PC-9 (cell line): ENCODE measurements around the gene LRFN4. TPM values are rescaled to one million over a fixed set of nuclear protein-coding genes. Genes with fewer than 3 reads are reported as not detected.

Source experiments
- BruUV-seq: library from RNA; stranded (reverse); fragments of 400-500 nt; replicated peaks from 2 replicates; lab custom pipeline; 2021; lab: Mats Ljungman, UMichigan
- CTCF ChIA-PET: fragments of 300-600 bp; sonication (Branson Sonifier 250); formaldehyde crosslinking; loops from one replicate; lab custom pipeline; 2022; ENCODE audit warnings: antibody characterized with exemption; lab: Charles Lee
- POLR2A ChIA-PET: fragments of 300-600 bp; sonication (Branson Sonifier 250); formaldehyde crosslinking; loops from one replicate; lab custom pipeline; 2022; ENCODE audit warnings: antibody characterized with exemption; ENCODE audit not compliant: unreplicated experiment; lab: Charles Lee
- DNase-seq, 2 experiments: peaks; one replicate each; pipeline versions ENCODE4 v3.0.0 to v3.0.0-alpha.2; 2015 to 2022; ENCODE audit warnings: mixed read lengths in 1 of 2
- H2AFZ ChIP-seq: fragments of 200-600 bp; sonication (generic); 2 replicates; pipeline ENCODE4 v1.8.1; 2017; ENCODE audit warnings: antibody characterized with exemption
- H3F3A ChIP-seq: fragments of 200-600 bp; sonication (generic); 2 replicates; pipeline ENCODE4 v1.8.1; 2017; ENCODE audit warnings: antibody characterized with exemption, mild to moderate bottlenecking, low read depth; ENCODE audit not compliant: insufficient read depth
- H3K27ac ChIP-seq: fragments of 200-600 bp; sonication (generic); 2 replicates; pipeline ENCODE4 v1.6.1; 2016; ENCODE audit warnings: mixed run types
- H3K27me3 ChIP-seq: fragments of 200-600 bp; sonication (generic); 2 replicates; pipeline ENCODE4 v1.6.1; 2016; ENCODE audit warnings: low read depth, mixed run types; ENCODE audit not compliant: insufficient read depth
- H3K36me3 ChIP-seq: fragments of 200-600 bp; sonication (generic); 2 replicates; pipeline ENCODE4 v1.6.1; 2016; ENCODE audit warnings: low read depth, mixed run types
- H3K4me1 ChIP-seq: fragments of 200-600 bp; sonication (generic); replicated peaks from 2 replicates; pipeline ENCODE4 v1.6.1; 2016; ENCODE audit warnings: mixed run types; ENCODE audit not compliant: insufficient read depth
- H3K4me2 ChIP-seq: fragments of 200-600 bp; sonication (generic); 2 replicates; pipeline ENCODE4 v1.6.1; 2017; ENCODE audit warnings: mixed run types
- H3K4me3 ChIP-seq: fragments of 200-600 bp; sonication (generic); 2 replicates; pipeline ENCODE4 v1.6.1; 2016; ENCODE audit warnings: mixed run types
- H3K79me2 ChIP-seq: fragments of 200-600 bp; sonication (generic); 2 replicates; pipeline ENCODE4 v1.6.1; 2017; ENCODE audit warnings: low read depth, mixed run types
- H3K9me2 ChIP-seq: fragments of 200-600 bp; sonication (generic); 2 replicates; pipeline ENCODE4 v1.8.1; 2017; ENCODE audit warnings: mild to moderate bottlenecking; ENCODE audit not compliant: insufficient read depth
- H3K9me3 ChIP-seq: fragments of 200-600 bp; sonication (generic); 2 replicates; pipeline ENCODE4 v1.8.1; 2016; ENCODE audit warnings: low read depth; ENCODE audit not compliant: insufficient read depth
- H4K20me1 ChIP-seq: fragments of 200-600 bp; sonication (generic); 2 replicates; pipeline ENCODE4 v1.8.1; 2017; ENCODE audit not compliant: insufficient read depth
- EZH2 ChIP-seq: fragments of 200-600 bp; sonication (generic); IDR thresholded peaks from 2 replicates; pipeline ENCODE4 v1.8.0; 2017; ENCODE audit warnings: antibody characterized with exemption, low read depth
- intact Hi-C: fragments of 100-400 bp; cut with micrococcal nuclease; formaldehyde crosslinking; loops from one replicate; pipeline ENCODE4 v1.10.0; 2022; ENCODE audit not compliant: unreplicated experiment
- total RNA-seq: library from RNA; stranded (reverse); gene quantifications from 2 replicates; pipeline ENCODE4 v1.2.3, GENCODE V29; 2021
- TF ChIP-seq, protein P1 (sequence below): fragments of 200-600 bp; sonication (generic); conservative IDR thresholded peaks from 2 replicates; pipeline ENCODE4 v1.6.1; 2017; ENCODE audit warnings: mixed run types, antibody characterized with exemption, mild to moderate bottlenecking, moderate library complexity

The LRFN4 gene
- total RNA-seq, 1 experiment from 2014 or later, result 13.8 TPM

DNA sequence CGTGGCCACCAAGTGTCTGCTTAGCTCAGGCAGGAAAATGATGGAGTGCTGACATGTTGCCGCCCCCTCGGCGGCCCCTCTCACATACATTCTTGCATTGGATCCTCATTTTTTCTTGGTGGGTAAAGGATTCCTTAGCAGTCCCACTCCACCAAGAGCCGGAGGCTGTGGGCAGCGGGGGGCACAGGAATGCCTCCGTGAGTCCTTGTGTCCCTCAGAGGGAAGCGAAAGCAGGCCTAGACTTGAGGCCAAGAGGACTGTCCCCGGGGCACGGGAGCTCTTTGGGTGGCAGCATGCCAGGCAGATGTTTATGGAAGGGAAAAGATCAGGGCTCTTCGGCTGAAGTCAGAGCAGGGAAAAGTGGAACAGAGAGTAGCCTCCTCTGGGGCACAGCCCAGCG lies 21.6 kb downstream of the LRFN4 start:
- intact Hi-C loops, result no loop called here
- Histone ChIP-seq H3K4me2 (no peak overlapping the region), H3F3A (peaks cover 34% of the 10 kb centered on the region), H3K79me2 (no peaks in the 10 kb centered on the region), H4K20me1 (no peaks in the 10 kb centered on the region), H3K27me3 (no peaks in the 10 kb centered on the region), H3K9me3 (no peaks in the 10 kb centered on the region), H2AFZ (no peak overlapping the region), H3K4me1 (peaks cover 48% of the 10 kb centered on the region), H3K4me3 (no peak overlapping the region), H3K27ac (no peak overlapping the region), H3K36me3 (no peaks in the 10 kb centered on the region), H3K9me2 (no peaks in the 10 kb centered on the region)
- BruUV-seq, result no TSS peak
- ChIA-PET CTCF (no interaction called here), POLR2A (interaction anchor here (0.6 kb wide), 1 partner anchor 439 kb away, joined by 5 read pairs; no protein-coding TSS in a partner anchor)
- DNase-seq, result no peak
- TF ChIP-seq, protein P1, sequence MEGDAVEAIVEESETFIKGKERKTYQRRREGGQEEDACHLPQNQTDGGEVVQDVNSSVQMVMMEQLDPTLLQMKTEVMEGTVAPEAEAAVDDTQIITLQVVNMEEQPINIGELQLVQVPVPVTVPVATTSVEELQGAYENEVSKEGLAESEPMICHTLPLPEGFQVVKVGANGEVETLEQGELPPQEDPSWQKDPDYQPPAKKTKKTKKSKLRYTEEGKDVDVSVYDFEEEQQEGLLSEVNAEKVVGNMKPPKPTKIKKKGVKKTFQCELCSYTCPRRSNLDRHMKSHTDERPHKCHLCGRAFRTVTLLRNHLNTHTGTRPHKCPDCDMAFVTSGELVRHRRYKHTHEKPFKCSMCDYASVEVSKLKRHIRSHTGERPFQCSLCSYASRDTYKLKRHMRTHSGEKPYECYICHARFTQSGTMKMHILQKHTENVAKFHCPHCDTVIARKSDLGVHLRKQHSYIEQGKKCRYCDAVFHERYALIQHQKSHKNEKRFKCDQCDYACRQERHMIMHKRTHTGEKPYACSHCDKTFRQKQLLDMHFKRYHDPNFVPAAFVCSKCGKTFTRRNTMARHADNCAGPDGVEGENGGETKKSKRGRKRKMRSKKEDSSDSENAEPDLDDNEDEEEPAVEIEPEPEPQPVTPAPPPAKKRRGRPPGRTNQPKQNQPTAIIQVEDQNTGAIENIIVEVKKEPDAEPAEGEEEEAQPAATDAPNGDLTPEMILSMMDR, result no peak
- TF ChIP-seq EZH2, result no peak

GRCh38 chr11:66879000-66879399 lies 22.1 kb downstream of the LRFN4 start:
- H3K9me2 ChIP-seq, result no peaks in the 10 kb centered on the region
- intact Hi-C loops, result no loop called here
- TF ChIP-seq, protein P1, result no peak
- no peak for TF ChIP-seq EZH2
- H3K27me3 ChIP-seq, result no peaks in the 10 kb centered on the region
- H3K79me2 ChIP-seq, result no peaks in the 10 kb centered on the region
- H2AFZ ChIP-seq, result no peak overlapping the region
- DNase-seq, result no peak
- BruUV-seq, result no TSS peak
- H4K20me1 ChIP-seq, result no peaks in the 10 kb centered on the region
- H3K27ac ChIP-seq, result no peak overlapping the region
- no peaks in the 10 kb centered on the region for H3K36me3 ChIP-seq
- no peak overlapping the region for H3K4me3 ChIP-seq
- ChIA-PET POLR2A (no interaction called here), CTCF (no interaction called here)
- peaks cover 40% of the 10 kb centered on the region for H3F3A ChIP-seq
- H3K9me3 ChIP-seq, result no peaks in the 10 kb centered on the region
- no peak overlapping the region for H3K4me2 ChIP-seq
- peaks cover 53% of the 10 kb centered on the region for H3K4me1 ChIP-seq

DNA sequence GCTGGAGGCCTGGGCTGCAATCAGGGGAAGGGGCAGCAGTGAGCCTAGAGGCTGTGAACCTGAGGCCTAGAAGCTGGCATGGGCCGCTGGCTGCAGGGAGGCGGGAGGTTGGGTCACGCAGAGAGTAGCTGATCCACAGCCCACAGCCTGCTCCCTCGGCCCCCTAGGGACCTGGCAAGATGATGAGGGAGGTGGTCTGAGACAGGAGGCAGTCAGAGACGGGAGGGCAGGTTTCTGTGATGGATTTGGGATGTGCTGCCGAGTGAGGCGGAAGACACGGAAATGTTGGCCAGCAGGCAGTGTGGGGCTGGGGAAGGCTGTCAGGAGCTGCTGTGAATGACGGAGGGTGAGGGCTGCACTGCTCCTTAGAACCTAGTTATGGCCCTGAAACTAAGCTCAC lies 22.7 kb downstream of the LRFN4 start:
- POLR2A ChIA-PET, result interaction anchor here (0.5 kb wide), 2 partner anchors 23 to 779 kb away, joined by 4 to 6 read pairs; no protein-coding TSS in a partner anchor
- Histone ChIP-seq H3K4me3 (no peak overlapping the region), H3K4me2 (no peak overlapping the region), H3F3A (peaks cover 45% of the 10 kb centered on the region), H2AFZ (no peak overlapping the region), H3K9me2 (no peaks in the 10 kb centered on the region), H3K9me3 (no peaks in the 10 kb centered on the region), H3K36me3 (no peaks in the 10 kb centered on the region), H3K4me1 (peaks cover 58% of the 10 kb centered on the region), H4K20me1 (no peaks in the 10 kb centered on the region), H3K27ac (no peak overlapping the region), H3K27me3 (no peaks in the 10 kb centered on the region), H3K79me2 (no peaks in the 10 kb centered on the region)
- CTCF ChIA-PET, result no interaction called here
- no peak for DNase-seq
- TF ChIP-seq, protein P1, result no peak
- no peak for TF ChIP-seq EZH2
- intact Hi-C loops, result no loop called here
- no TSS peak for BruUV-seq
